HG03342 (cell line): Measurements from ENCODE around the gene SERPINE1.

Experiments
- ATAC-seq: cut with Tn5 transposase; IDR thresholded peaks from one replicate; pipeline ENCODE4 v1.9.1; 2021; ENCODE audit warnings: mild to moderate bottlenecking, moderate library complexity; ENCODE audit not compliant: unreplicated experiment

SERPINE1 gene

DNA sequence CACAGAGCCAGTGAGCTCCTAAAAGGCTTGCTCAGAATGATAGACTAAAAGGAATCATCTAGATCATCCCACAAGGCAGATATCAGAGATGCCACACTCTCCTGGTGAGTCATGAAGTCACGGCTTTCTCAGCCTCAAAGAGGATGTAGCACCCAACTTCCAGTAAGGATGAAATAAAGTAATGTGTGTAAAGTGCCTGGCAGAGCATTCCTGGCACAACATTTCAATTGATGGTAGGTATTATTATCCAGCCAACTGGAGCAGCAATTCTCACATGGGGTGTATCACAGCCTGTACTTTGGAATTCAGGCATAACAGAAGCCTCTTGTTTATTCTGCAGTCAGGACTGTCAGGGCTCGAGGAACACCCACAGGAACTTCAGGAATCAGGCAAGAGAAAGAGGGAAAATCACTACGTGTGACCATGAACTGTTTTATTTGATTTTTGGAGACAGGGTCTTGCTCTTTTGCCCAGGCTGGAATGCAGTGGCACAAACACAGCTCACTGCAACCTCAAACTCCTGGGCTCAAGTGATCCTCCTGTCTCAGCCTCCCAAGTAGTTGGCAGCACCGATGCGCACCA lies 58.4 kb downstream of the SERPINE1 start:
- ATAC-seq, result no peak

DNA sequence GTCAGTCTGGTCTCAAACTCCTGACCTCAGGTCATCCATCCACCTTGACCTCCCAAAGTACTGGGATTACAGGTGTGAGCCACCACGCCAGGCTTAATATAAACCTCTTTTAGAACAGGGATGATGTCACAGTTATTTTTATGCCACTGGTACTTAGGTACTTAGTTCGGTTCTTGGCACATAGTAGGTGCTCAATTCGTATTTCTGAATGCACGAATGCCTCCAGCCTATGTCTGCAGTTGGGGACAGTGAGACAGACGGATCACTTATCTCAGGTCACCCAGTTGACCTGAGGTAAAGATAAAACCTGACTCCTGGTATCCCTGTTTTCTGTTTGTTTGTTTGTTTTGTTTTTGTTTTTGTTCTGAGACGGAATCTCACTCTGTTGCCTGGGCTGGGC lies 59.3 kb downstream of the SERPINE1 start:
- no peak for ATAC-seq

DNA sequence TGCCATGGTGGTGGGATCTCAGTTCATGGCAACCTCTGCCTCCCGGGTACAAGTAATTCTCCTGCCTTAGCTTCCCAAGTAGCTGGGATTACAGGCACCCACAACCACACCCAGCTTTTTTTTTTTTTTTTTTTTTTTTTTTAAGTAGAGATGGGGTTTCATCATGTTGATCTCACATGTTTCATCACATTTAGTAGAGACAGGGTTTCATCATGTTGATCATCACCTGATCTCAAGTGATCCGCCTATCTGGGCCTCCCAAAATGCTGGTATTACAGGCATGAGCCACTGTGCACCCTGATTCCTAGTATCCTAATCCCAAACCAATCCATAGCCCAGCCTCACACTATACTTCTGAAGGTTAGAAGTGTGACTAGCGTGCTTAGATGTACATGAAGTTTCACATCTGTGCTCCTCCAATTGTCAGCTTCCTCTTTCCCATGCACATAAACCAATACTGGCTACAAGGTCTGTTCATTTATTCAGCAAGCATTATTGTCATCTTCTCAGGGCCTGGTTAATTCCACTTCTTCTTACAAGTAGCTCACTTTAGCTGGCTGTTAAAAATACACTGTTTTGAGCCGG lies 60.0 kb downstream of the SERPINE1 start:
- no peak for ATAC-seq
